HCT116 (cell line): ENCODE measurements around the gene BSN. TPM values are rescaled to one million over a fixed set of nuclear protein-coding genes. Genes with fewer than 3 reads are reported as not detected.

Experiments
- ATAC-seq: fragments of 200-7000 bp; cut with Tn5 transposase; 2 replicates; pipeline ENCODE4 v1.9.1; 2020; ENCODE audit warnings: mild to moderate bottlenecking, moderate library complexity
- BruUV-seq: library from RNA; stranded (reverse); fragments of 400-500 nt; replicated peaks from 2 replicates; lab custom pipeline; 2021; lab: Mats Ljungman, UMichigan
- CTCF ChIA-PET: fragments of 300-600 bp; sonication (Branson Sonifier 250); formaldehyde crosslinking; loops from one replicate; lab custom pipeline; 2021; ENCODE audit warnings: antibody characterized with exemption; lab: Charles Lee
- POLR2A ChIA-PET: fragments of 300-600, 350-600 bp; sonication (Branson Sonifier 250); formaldehyde crosslinking; loops from one replicate; lab custom pipeline; 2021; ENCODE audit warnings: antibody characterized with exemption; lab: Charles Lee
- RAD21 ChIA-PET, 2 experiments: fragments of 300-600 bp; sonication (Branson Sonifier 250); formaldehyde crosslinking; loops; one replicate each; lab custom pipeline; 2023; ENCODE audit warnings: low total read pairs in 2 of 2; ENCODE audit not compliant: uncharacterized antibody in 2 of 2, unreplicated experiment in 2 of 2, low non-redundant PET in 1 of 2; lab: Charles Lee
- DNase-seq: peaks from one replicate; pipeline ENCODE4 v3.0.0-alpha.2; 2010; ENCODE audit warnings: low read depth, low spot score
- H2AFZ ChIP-seq: fragments of 200-600 bp; shearing (Covaris generic), sonication (generic); 2 replicates; pipeline ENCODE4 v1.6.1; 2017; ENCODE audit warnings: low read depth, mixed run types, mixed read lengths, antibody characterized with exemption, low read length; ENCODE audit not compliant: poor library complexity, severe bottlenecking
- H3K27ac ChIP-seq: 2 replicates; pipeline ENCODE4 v1.5.1; 2012; ENCODE audit warnings: low read depth, low read length
- H3K27me3 ChIP-seq: fragments of 200-600 bp; sonication (generic); 2 replicates; pipeline ENCODE4 v1.6.1; 2016; ENCODE audit warnings: mixed run types, low read length, mixed read lengths; ENCODE audit not compliant: insufficient read depth
- H3K36me3 ChIP-seq, 2 experiments: fragments of 200-500 bp in 1 of 2; fragments of 200-600 bp in 1 of 2; sonication (Bioruptor generic) in 1 of 2; sonication (generic) in 1 of 2; 2 replicates each; pipeline versions ENCODE4 v1.5.1 to v1.6.1; 2014 to 2016; ENCODE audit warnings: low read length in 2 of 2, inconsistent platforms in 1 of 2, mixed read lengths in 1 of 2, mixed run types in 1 of 2; ENCODE audit not compliant: insufficient read depth in 2 of 2, control insufficient read depth in 1 of 2
- H3K4me1 ChIP-seq, 2 experiments: fragments of 200-600 bp in 1 of 2; sonication (generic) in 1 of 2; 2 replicates each; pipeline versions ENCODE4 v1.5.1 to v1.6.1; 2012 to 2017; ENCODE audit warnings: low read length in 2 of 2, inconsistent platforms in 1 of 2, mild to moderate bottlenecking in 1 of 2, mixed read lengths in 1 of 2, mixed run types in 1 of 2, moderate library complexity in 1 of 2; ENCODE audit not compliant: insufficient read depth in 2 of 2, control insufficient read depth in 1 of 2
- H3K4me2 ChIP-seq: fragments of 200-600 bp; sonication (generic); 2 replicates; pipeline ENCODE4 v1.6.1; 2017; ENCODE audit warnings: mixed run types, low read length, mixed read lengths
- H3K4me3 ChIP-seq, 2 experiments: fragments of 200-600 bp in 1 of 2; sonication (generic) in 1 of 2; replicated peaks in 1 of 2; 2 replicates each; pipeline ENCODE4 v1.5.1; 2011 to 2016; ENCODE audit warnings: low read length in 2 of 2, control low read depth in 1 of 2, low read depth in 1 of 2, mild to moderate bottlenecking in 1 of 2, mixed read lengths in 1 of 2, mixed run types in 1 of 2
- H3K79me2 ChIP-seq: fragments of 200-600 bp; sonication (generic); 2 replicates; pipeline ENCODE4 v1.6.1; 2017; ENCODE audit warnings: mild to moderate bottlenecking, mixed run types, low read length, moderate library complexity, mixed read lengths; ENCODE audit not compliant: insufficient read depth
- H3K9ac ChIP-seq: fragments of 200-600 bp; sonication (generic); 2 replicates; pipeline ENCODE4 v1.6.1; 2016; ENCODE audit warnings: low read length, mixed read lengths
- H3K9me2 ChIP-seq: fragments of 200-600 bp; sonication (generic), shearing (Covaris generic); 2 replicates; pipeline ENCODE4 v1.6.1; 2017; ENCODE audit warnings: mixed run types, mild to moderate bottlenecking, moderate library complexity; ENCODE audit not compliant: insufficient read depth
- H3K9me3 ChIP-seq, 2 experiments: fragments of 200-500 bp in 1 of 2; fragments of 200-600 bp in 1 of 2; sonication (Bioruptor generic) in 1 of 2; sonication (generic) in 1 of 2; 2 replicates each; pipeline ENCODE4 v1.6.1; 2014 to 2017; ENCODE audit warnings: low read length in 2 of 2, mixed read lengths in 2 of 2, inconsistent platforms in 1 of 2, low read depth in 1 of 2, mild to moderate bottlenecking in 1 of 2, mixed run types in 1 of 2, moderate library complexity in 1 of 2; ENCODE audit not compliant: control insufficient read depth in 1 of 2, insufficient read depth in 1 of 2
- H4K20me1 ChIP-seq: fragments of 200-600 bp; sonication (generic), shearing (Covaris generic); 2 replicates; pipeline ENCODE4 v1.6.1; 2017; ENCODE audit warnings: mixed run types, mild to moderate bottlenecking, moderate library complexity; ENCODE audit not compliant: insufficient read depth
- EGR1 ChIP-seq: IDR thresholded peaks from 2 replicates; pipeline ENCODE4 v1.6.1; 2012; ENCODE audit warnings: low read depth
- FOSL1 ChIP-seq: IDR thresholded peaks from 2 replicates; pipeline ENCODE4 v1.6.1; 2012; ENCODE audit warnings: low read depth
- POLR2A ChIP-seq: IDR thresholded peaks from 2 replicates; pipeline ENCODE4 v1.7.0; 2011; ENCODE audit warnings: borderline replicate concordance; ENCODE audit not compliant: insufficient read depth, insufficient read length; ENCODE audit errors: extremely low read depth
- RAD21 ChIP-seq: IDR thresholded peaks from 2 replicates; pipeline ENCODE4 v1.6.1; 2012; ENCODE audit warnings: low read depth, mild to moderate bottlenecking
- SIN3A ChIP-seq: IDR thresholded peaks from 2 replicates; pipeline ENCODE4 v1.6.1; 2012; ENCODE audit warnings: low read depth
- SP1 ChIP-seq: IDR thresholded peaks from 2 replicates; pipeline ENCODE4 v1.6.1; 2012; ENCODE audit warnings: low read depth
- TCF7L2 ChIP-seq: IDR thresholded peaks from 2 replicates; pipeline ENCODE4 v1.7.0; 2011; ENCODE audit warnings: borderline replicate concordance, inconsistent platforms; ENCODE audit not compliant: insufficient read depth, insufficient read length; ENCODE audit errors: extremely low read depth
- ZBTB33 ChIP-seq: IDR thresholded peaks from 2 replicates; pipeline ENCODE4 v1.6.1; 2011; ENCODE audit warnings: mild to moderate bottlenecking, low read length, moderate library complexity; ENCODE audit not compliant: insufficient replicate concordance; ENCODE audit errors: extremely low read depth
- ZFX ChIP-seq: fragments of 450-650 bp; IDR thresholded peaks from 2 replicates; pipeline ENCODE4 v1.6.1; 2017
- ZNF274 ChIP-seq: fragments of 200-500 bp; sonication (Bioruptor generic); IDR thresholded peaks from 2 replicates; pipeline ENCODE4 v1.6.1; 2014; ENCODE audit warnings: mild to moderate bottlenecking, low read depth, low read length, inconsistent platforms
- intact Hi-C: fragments of 100-400 bp; cut with micrococcal nuclease; formaldehyde crosslinking; loops from 2 replicates; pipeline ENCODE4 v1.10.0; 2022
- total RNA-seq: library from RNA; stranded (reverse); gene quantifications from one replicate; pipeline ENCODE4 v1.2.1, GENCODE V29; 2021; ENCODE audit not compliant: unreplicated experiment
- TF ChIP-seq, protein P1 (sequence below): IDR thresholded peaks from 2 replicates; pipeline ENCODE4 v1.6.1; 2012

The BSN gene
- total RNA-seq, 1 experiment from 2014 or later: 1.5 TPM

DNA sequence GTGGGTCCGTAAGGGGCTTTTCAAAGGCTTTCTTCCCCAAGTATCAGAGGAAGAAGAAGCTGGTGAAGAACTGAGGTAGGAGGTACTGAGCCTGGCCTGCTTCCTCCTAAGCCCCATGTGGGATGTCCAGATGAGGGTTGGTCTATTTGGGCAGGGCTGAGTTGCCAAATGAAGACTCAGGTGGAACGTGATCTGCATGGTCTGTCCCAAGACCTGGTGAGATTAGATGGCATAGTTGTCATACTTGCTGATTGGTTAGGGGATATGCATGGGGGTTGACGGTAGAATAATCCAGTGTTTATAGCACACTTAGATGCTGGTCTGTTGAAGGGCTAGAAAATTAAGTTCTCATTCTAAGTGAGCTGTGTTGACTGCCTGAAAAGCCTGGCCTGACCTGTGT, 36.3 kb upstream of the BSN start:
- H3K36me3 ChIP-seq: peaks cover 6 to 14% of the 10 kb centered on the region in 2 experiments; a peak in 2 of 4 replicates
- no peak for DNase-seq
- no peaks in the 10 kb centered on the region for H3K9me2 ChIP-seq
- no peaks in the 10 kb centered on the region for H4K20me1 ChIP-seq
- H3K4me1 ChIP-seq: peaks cover 3 to 8% of the 10 kb centered on the region in 2 experiments; a peak in 2 of 4 replicates
- no peak for TF ChIP-seq FOSL1
- no peak for TF ChIP-seq POLR2A
- no peak for TF ChIP-seq SIN3A
- TF ChIP-seq SP1: no peak
- no peak for TF ChIP-seq RAD21
- no peak for TF ChIP-seq TCF7L2
- TF ChIP-seq, protein P1, sequence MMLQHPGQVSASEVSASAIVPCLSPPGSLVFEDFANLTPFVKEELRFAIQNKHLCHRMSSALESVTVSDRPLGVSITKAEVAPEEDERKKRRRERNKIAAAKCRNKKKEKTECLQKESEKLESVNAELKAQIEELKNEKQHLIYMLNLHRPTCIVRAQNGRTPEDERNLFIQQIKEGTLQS: no peak
- TF ChIP-seq ZNF274: no peak
- TF ChIP-seq EGR1: no peak
- no peak for TF ChIP-seq ZFX
- TF ChIP-seq ZBTB33: no peak
- TF ChIP-seq, all 23 proteins: peak for 0
- no TSS peak for BruUV-seq
- H3K9me3 ChIP-seq: no peaks in the 10 kb centered on the region
- ATAC-seq: no peak
- H3K4me2 ChIP-seq: no peak overlapping the region
- ChIA-PET RAD21 (no interaction called here), CTCF (no interaction called here), POLR2A (no interaction called here)
- intact Hi-C loops: no loop called here
- no peaks in the 10 kb centered on the region for H3K27me3 ChIP-seq
- H2AFZ ChIP-seq: no peak overlapping the region
- H3K27ac ChIP-seq: no peak overlapping the region
- H3K79me2 ChIP-seq: peaks cover 22% of the 10 kb centered on the region
- H3K9ac ChIP-seq: no peak overlapping the region
- no peak overlapping the region for H3K4me3 ChIP-seq
